Astrocyte of the cerebellum (primary cell): ENCODE data around the gene UTS2R.

Experiments
- DNase-seq: peaks from one replicate; pipeline ENCODE4 v3.0.0-alpha.2; 2011; ENCODE audit warnings: low read depth
- H3K4me3 ChIP-seq: 2 replicates; pipeline ENCODE4 v1.5.1; 2011; ENCODE audit warnings: mild to moderate bottlenecking, low read depth, low read length, moderate library complexity
- in situ Hi-C: cut with HindIII; loops from 2 replicates; pipeline ENCODE4 v1.10.0; 2017; ENCODE audit warnings: low sequenced_read_pairs
- TF ChIP-seq, protein P1 (sequence below): IDR thresholded peaks from 2 replicates; pipeline ENCODE4 v1.5.1; 2012; ENCODE audit warnings: low read length, low read depth, moderate library complexity, mild to moderate bottlenecking; ENCODE audit errors: missing control alignments

Gene UTS2R

GRCh38 chr17:82382933-82383255 is 11.3 kb downstream of the UTS2R start:
- in situ Hi-C loops, result no loop called here
- no peak for DNase-seq
- TF ChIP-seq, protein P1, sequence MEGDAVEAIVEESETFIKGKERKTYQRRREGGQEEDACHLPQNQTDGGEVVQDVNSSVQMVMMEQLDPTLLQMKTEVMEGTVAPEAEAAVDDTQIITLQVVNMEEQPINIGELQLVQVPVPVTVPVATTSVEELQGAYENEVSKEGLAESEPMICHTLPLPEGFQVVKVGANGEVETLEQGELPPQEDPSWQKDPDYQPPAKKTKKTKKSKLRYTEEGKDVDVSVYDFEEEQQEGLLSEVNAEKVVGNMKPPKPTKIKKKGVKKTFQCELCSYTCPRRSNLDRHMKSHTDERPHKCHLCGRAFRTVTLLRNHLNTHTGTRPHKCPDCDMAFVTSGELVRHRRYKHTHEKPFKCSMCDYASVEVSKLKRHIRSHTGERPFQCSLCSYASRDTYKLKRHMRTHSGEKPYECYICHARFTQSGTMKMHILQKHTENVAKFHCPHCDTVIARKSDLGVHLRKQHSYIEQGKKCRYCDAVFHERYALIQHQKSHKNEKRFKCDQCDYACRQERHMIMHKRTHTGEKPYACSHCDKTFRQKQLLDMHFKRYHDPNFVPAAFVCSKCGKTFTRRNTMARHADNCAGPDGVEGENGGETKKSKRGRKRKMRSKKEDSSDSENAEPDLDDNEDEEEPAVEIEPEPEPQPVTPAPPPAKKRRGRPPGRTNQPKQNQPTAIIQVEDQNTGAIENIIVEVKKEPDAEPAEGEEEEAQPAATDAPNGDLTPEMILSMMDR, result no peak
- no peak overlapping the region for H3K4me3 ChIP-seq

DNA sequence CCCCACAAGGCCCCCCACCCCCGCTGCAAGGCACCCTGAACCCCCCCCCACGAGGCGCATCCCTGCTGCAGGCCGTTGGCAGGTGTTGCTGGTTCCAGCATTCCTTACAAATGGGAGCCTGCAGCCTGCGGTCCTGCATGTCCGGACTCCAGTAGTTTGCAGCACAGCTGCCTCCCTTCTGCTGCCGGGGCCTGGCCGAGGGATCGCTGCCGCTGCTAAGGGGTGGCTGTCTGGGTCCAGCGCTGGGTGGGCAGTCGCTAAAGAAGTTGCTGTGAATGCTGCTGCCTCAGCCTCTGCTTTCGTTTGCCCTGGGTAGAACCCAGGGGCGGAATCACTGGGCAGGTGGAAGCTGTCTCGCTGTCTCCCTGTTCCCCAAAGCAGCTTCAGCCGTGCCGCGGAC is 11.8 kb downstream of the UTS2R start:
- no peak overlapping the region for H3K4me3 ChIP-seq
- no peak for DNase-seq
- TF ChIP-seq, protein P1, result no peak
- in situ Hi-C loops, result no loop called here

GRCh38 chr17:82384051-82384729 is 12.6 kb downstream of the UTS2R start:
- no peak for DNase-seq
- TF ChIP-seq, protein P1, result no peak
- no peak overlapping the region for H3K4me3 ChIP-seq
- in situ Hi-C loops, result no loop called here

DNA sequence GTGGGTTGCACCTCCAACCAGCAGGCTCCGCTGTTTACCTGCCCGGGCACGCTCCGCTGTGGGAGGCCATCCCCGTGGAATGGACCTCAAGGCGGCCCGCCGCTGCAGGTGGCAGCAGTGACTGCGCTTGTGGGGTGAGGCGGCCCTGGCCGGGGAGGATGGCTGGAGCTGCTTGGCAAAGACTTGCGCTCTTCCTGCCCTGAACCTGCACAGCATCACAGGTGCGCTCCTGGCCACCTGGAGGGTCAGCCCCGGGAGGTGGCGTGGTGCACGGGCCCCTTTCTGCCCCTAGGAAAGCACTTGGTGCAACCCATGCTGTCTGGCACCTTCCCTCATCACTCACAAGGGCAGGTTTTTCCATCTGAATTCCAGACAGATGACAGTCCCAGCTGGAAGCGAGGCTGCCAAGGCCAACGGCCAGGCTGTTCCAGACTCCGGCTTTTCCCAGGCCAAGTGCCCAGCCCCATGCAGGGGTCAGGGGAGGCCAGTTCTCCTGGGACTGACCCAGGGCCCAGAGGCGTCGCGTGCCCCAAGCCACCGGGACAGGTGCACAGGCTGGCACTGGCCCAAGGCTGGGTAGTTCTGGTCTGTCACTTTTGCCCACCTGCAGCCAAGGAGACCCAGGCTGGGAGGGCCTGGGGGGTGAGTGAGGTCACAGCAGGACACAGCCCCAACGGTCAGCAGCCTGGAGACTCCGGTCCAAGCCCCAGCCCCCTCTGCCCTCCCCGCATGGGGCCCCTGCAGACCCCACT is 13.3 kb downstream of the UTS2R start:
- in situ Hi-C loops, result no loop called here
- H3K4me3 ChIP-seq, result no peak overlapping the region
- TF ChIP-seq, protein P1, result no peak
- no peak for DNase-seq

GRCh38 chr17:82385559-82386254 is 14.1 kb downstream of the UTS2R start:
- TF ChIP-seq, protein P1, result no peak
- no peak overlapping the region for H3K4me3 ChIP-seq
- in situ Hi-C loops, result no loop called here
- no peak for DNase-seq

- TF ChIP-seq, protein P1, result no peak
- no peak for DNase-seq
- no peak overlapping the region for H3K4me3 ChIP-seq
- in situ Hi-C loops, result no loop called here
These were observed 14.8 kb downstream of the UTS2R start for GRCh38 chr17:82386255-82386831.
